ENCODE measurements around the gene SRSF8.
A peak's percentile ranks its signal among the peaks of the same experiment; 100 is the strongest.

The SRSF8 gene

DNA sequence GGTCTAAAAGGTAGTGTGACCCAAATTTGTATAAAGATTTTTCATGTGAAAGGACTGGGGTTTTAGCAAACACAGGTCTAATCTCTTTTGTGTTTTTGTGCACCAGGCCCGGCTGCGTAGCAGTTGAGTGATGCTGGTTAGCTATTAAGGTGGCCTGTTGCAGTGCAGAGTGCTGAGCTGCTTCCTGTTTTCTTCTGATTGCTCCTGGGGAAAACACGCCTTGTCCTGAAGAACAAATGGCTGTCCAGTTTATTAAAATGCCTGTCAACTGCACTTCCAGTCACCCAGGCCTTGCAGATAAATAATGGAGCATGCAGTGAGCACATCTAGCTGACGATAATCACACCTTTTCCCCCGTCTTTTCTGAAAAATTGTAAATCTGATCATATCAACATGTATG lies 1.8 kb downstream of the SRSF8 start:
- peak; percentile 24 to 48 (median 32) for DNase-seq (ENCODE audit: low read depth in 4 of 4, low spot score in 1 of 4)

DNA sequence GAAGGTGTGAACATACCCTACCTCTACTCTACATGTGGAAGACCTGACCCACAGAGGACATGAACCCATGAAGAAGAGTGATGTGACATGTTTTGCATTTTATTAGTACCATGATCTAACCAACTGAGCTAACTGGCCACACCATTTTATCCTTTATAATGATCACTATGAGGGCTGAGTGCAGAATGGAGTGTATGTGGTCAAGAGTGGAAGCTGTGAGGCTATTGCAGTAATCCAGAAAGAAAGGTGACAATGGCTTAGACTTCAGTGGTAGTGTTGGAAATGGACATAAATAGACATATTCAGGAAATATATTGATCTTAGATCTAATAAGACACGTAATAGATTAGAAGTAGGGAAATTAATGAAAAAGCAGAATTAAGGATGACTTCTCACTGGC lies 3.8 kb downstream of the SRSF8 start:
- DNase-seq (ENCODE audit: low read depth in 4 of 4, low spot score in 1 of 4), result no peak

DNA sequence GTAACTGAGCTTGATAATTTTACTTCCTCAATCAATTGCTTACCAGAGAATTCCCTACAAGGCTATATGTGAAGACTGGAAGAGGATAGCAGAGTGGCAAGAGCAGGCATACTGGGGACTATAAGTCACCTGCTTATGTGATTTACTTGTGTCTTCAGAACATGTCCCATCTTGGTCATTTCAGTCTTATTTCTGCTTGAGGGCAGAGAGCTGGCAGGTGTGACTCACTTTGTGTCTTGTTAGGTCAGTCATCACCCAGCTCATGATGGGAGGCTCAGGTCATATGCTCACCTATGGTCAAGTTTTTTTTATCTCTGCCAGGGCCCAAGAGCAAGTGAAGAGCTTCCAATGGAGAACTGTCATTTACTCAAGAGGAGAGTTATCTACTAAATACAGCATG lies 6.2 kb downstream of the SRSF8 start:
- no peak for DNase-seq (ENCODE audit: low read depth in 4 of 4, low spot score in 1 of 4)

DNA sequence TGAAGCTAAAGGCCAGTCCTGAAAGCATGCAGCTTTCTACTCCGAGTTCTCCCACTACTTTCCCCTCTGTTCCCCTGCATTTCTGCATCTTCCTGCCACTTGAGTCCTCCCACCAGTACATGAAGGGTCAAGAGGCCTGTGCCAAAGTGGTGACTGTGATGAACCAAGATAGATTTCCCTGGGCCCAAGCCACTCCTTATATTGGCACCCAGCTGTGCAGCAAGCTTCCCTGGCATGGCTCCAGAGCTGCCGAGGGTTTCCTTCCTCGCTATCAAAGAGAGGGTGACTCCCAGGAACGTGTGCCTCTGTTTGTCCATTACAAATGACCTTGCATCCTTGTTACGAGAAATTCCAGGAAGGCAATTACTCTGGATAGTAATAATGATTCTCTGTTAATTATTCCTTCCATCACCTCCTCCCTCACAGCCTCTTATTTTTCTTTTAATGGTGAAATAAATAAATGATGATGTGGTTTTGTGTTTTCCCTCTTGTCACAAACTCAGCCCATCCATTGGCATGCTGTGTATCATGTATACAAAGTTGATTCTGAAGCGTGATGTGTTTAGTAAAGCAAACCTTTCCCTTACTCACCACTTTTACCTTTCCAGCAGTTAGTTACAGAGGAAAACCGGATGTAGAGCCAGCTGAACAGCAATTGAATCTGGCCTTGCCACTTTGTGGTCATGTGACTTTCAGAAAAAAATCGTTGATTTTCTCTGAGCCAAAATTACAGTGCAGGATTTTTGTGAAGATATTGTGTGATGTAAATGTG lies 8.3 kb downstream of the SRSF8 start:
- no peak for DNase-seq (ENCODE audit: low read depth in 4 of 4, low spot score in 1 of 4)

DNA sequence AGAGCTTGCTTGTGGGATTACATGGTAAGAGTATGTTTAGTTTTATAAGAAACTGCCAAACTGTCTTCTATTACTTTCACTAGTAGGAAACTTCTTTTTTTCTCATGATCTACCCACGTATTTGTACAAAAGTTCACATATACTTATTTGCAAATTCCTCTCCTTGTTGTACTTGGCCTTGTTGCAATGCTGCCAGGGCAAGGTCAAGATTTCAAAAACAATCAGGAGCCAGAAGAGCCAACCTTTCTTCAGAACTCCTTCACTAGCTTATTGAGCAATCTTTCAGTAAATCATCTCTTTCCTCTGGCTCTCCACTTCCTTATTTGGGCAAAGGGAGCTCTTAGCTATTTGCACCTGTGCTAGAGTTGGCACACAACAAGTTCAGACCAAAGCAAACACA lies 9.7 kb downstream of the SRSF8 start:
- no peak for DNase-seq (ENCODE audit: low read depth in 4 of 4, low spot score in 1 of 4)

DNA sequence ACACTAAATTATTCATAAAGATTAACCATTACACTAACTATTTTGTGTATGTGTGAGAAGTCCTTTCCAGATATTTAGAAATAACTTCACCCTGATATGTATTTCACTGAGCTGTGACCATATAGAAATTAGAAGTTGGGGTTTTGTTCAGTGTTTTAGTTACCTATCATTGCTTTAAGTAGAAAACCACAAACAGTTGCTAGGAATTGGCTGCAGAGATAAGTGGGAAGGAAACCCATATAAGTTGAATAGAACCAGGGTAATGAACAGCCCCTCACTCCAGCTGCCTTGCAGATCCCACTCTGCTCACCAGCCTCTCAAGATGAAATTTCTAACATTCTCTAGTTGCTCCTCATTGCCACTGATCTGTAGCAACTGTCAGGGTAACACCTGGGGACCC lies 10.3 kb downstream of the SRSF8 start:
- DNase-seq (ENCODE audit: low read depth in 4 of 4, low spot score in 1 of 4), result no peak

DNA sequence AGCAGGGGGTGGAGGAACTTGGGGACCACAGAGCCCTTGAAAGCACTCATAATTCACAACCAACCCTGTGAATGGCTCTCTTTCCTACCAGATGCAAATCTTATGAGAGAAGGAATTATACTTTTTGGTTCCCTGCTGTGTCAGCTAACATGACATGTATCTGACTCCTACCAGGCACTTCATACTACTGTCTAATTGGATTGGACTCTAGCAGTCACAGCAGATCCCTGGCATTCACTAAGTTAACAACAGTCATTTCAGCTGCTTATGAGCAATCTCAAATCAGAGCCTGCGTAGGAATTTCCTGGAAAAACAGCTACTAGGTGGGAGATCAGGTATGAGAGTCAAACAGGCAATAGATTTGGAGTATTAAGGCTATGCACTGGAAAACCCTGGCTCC lies 11.8 kb downstream of the SRSF8 start:
- no peak for DNase-seq (ENCODE audit: low read depth in 4 of 4, low spot score in 1 of 4)

DNA sequence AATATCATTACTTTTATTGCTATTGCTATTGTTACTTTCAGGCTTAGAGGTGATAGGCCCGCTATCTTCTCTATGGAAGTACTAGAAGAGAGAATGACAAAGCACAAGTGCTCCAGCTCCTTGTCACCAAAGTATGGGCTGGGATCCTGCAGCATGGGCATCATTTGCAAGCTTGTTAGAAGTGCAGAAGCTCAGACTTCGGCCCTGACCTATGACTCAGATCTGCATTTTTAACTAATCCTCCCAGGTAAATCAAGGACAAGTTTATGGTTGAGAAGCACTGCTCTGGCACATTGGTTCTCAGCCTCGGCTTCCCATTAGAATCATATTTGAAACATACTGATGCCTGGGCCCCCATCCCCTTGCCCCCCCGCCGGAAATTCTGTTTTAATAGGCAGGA lies 14.3 kb downstream of the SRSF8 start:
- DNase-seq (ENCODE audit: low read depth in 4 of 4, low spot score in 1 of 4), result no peak

DNA sequence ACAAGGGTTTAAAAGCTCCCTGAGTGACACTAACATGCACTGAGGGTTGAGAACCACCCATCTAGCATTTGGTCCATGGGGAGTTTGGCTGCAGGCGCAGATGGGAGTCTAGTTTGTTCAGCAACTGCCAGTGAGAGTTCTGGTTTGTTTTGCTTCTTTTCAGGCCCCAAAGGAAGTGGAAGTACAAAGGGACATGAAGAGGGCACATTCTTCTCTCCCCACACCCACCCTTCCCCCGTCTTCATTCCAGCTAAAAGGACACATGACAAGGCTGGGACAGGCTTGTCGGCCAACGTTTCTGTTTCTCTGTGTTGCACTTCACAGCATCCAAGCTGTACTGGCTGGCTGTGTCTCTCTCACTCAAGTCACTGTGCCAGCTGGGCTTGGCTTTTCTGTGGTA lies 14.7 kb downstream of the SRSF8 start:
- no peak for DNase-seq (ENCODE audit: low read depth in 4 of 4, low spot score in 1 of 4)

DNA sequence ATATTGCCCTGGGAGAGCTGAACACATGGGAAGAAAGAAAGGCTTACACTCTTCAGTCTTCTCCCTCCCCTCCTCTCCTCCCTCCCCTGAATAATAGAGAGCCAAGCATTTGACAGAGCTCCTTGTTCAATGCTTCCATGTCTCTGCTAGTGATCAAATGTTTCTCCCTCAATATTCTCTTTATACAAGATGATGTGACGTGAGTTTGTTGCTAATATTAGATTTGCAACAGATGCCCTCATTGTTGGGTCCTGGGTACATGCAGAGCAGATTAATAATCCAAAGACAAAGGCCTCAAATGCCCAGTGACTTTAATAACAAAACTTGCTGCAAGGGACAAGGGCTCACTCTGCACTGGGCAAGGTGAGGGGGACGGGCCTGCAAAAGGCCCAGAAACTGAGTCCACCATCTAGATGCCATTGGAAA lies 15.9 kb downstream of the SRSF8 start:
- DNase-seq (ENCODE audit: low read depth in 4 of 4, low spot score in 1 of 4), result no peak

DNA sequence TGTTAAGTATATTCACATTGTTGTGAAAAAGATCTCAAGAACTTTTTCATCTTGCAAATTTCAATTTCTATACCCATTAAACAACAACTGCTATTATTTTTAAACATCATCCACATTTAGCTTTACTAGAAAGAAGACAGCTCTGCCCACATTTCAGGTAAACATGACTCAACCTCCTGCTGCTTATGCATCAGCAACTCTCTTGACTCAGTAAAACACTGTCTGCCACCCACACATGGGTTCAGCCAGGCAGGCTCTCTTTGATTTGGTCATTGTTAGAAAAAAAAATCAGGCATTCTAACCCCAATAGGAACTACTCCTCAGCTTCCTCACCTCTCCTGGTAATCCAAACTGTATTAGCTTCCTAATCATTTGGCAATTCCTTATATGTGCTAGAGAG lies 17.8 kb downstream of the SRSF8 start:
- peak in 3 of 4 experiments; percentile 28 to 48 (median 30) for DNase-seq (ENCODE audit: low read depth in 4 of 4, low spot score in 1 of 4)

DNA sequence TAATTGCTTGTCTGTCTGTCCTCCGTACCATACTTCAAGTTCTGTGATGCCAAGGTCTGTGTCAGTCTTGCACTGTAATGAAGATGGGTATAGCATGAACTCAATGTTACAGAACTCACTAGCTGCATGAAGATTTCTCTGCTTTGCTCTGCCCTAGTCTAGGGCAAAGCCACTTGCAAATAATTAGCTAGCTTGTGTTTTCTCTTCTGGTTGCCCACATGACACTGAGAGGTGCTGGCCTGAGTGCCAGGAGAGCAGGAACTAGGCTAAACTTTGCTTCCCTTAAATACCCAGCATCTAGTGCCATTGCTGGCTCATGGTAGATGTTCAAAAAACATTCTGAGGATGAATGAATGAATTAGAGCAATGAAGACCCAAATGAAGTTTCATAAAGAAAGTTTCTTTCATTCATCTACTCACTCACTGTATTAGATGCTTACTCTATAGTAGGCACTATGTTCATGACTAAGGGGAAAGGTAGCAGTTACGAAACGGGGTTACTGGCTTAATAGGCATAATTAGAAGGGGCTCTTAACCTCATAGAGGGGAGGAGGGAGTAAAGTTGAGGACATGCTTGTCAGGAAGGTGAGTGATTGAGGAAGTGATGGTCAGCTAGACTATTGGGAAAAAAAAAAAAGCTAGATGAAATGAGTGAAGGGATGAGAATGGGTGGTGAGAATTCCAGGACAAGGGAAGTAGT lies 18.5 kb downstream of the SRSF8 start:
- no peak for DNase-seq (ENCODE audit: low read depth in 4 of 4, low spot score in 1 of 4)

DNA sequence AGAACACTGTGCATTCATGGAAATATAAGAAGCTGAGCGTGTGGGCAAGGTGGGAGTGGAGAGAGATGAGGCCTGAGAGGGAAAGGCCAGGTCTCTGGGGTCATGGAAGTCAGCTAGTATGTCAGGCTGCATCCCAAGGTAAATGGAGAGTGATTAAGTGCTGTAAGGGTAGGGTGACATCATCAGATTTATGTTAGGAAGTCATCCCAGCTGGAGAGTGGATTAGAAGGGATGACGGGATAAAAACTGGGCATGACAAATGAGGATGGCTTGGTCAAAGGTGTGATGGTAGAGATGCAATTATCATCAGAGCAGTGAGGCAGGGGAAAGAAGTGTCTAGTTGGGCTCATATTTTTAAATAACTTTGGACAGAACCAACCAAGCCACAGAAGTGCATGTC lies 19.4 kb downstream of the SRSF8 start:
- DNase-seq (ENCODE audit: low read depth in 4 of 4, low spot score in 1 of 4), result no peak

DNA sequence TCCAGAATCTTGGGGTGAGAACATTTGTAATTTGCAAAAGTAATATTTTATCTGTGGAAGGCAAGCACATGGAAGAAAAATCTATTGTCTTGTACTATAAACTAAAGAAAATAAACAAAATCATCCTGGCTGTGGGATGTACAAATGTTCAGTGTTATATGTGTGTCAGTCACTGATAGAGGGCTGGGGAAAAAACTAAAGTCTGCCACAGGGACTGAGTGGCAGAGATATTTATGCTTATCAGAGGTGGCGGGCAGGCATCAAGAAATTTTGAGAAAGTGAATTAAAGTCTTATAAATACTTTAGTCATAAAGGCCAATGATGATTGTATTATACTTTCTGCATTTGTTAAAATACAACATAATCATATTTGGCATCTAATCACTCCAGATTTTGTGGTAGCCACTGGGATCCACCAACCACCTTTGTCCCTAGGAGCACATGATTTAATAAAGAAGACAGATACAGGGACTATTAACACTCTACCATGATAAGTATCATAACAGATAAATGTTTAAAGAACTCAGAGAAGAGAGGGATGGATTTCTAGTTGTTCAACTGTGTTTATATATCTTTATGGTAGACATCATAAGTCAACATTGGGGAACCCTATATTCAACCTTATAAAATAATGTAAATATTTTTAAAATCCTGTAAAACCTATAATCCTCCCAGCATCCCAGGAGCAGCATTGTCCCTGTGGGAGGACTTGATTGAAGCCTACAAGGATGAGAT lies 20.3 kb downstream of the SRSF8 start:
- no peak for DNase-seq (ENCODE audit: low read depth in 4 of 4, low spot score in 1 of 4)

DNA sequence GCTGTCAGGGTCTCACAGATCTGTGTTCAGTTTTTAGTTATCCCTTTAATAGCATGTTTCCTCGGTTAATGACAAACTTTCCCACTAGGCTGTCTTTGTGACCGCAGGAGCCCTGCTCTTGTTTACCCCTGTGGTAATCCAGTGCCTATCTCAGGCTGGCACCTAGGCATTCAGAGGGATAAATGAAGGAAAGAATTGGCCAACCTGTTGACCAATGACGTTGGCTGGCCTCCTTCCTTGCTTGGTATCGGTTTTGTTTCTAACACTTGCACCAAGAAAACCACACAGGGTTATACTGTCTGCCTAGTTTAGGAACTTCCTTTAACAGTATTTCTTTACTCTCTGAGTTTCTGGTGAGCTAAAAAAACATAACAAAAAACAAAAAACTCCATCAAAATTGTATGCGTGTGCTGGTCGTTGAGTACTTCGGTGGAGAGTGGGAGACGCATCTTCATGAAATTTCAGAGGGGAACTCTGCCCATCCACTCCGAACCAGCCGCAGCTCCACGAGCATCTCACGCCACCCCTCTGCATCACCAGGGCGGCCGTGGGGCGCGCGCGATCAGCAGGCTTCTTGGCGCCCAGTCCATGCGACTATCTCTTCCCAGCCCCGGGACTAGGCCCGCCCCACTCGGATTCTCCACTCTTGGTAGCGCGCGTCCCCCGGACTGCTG lies 22.4 kb downstream of the SRSF8 start:
- no peak for DNase-seq (ENCODE audit: low read depth in 4 of 4, low spot score in 1 of 4)

DNA sequence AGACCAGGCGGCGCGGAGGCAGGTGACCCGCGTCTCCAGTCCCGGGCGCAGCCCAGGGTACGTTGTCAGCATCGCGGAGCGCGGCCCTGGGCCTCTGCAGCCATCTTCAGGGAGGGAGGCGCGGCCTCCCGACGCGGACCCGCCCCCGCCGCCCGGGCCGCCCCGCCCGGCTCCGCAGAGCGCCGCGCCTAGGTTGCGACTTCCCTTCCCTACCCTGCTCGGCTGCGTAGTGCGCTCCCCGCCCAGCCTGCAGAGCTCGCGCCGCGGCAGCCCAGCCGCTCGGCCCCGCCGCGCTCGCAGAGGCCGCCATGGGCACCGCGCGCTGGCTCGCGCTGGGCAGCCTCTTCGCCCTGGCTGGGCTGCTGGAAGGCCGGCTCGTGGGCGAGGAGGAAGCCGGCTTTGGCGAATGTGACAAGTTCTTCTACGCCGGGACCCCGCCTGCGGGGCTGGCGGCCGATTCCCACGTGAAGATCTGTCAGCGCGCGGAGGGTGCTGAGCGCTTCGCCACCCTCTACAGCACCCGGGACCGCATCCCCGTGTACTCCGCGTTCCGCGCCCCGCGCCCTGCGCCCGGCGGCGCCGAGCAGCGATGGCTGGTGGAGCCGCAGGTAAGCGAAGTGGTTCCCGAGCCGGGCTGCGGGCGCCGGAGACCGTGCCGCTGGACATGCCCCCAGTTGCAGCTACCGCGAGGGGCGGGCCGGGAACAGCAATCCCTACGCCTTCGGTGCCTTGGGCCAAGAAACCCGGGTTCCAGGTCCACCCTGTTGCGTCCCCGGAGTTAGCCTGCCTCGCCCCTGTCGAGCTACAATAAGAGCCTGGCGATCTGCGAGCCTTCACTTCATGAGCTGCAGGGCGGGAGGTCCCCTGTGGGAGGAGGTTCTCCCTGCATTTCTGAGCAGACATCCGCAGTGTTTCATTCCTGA lies 23.2 kb downstream of the SRSF8 start, which contains the start of gene ENDOD1:
Gene ENDOD1, plus strand, starts transcription at position 227 of the 923 bp plus-strand sequence. Its CDS starts 82 bp downstream, at position 309.
- peak; percentile 50 to 77 (median 68) for DNase-seq (ENCODE audit: low read depth in 4 of 4, low spot score in 1 of 4)

DNA sequence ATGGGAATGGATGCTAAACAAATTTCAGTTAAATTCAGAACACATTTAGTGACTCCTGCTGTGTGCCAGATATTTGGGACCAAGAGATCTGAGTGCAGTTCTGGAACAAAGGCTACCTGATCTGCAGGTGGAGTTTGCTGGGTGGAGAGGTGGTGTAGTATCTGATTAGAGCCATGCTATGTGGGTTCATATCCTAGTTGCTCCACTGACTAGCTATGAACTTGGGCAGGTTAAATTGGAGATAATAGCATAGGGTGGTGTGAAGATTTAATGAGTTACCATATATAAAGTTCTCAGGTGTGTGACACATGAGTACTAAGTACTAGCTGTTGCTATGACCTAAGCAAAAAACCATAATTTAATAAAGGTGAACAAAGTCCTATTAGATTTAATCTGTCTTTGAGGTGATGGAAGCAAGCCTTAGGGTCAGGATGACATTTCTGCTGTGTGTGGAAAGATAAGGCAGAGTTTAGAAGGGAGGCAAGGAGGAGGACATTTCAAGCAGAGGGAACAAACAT lies 25.0 kb downstream of the SRSF8 start:
- no peak for DNase-seq (ENCODE audit: low read depth in 4 of 4, low spot score in 1 of 4)

DNA sequence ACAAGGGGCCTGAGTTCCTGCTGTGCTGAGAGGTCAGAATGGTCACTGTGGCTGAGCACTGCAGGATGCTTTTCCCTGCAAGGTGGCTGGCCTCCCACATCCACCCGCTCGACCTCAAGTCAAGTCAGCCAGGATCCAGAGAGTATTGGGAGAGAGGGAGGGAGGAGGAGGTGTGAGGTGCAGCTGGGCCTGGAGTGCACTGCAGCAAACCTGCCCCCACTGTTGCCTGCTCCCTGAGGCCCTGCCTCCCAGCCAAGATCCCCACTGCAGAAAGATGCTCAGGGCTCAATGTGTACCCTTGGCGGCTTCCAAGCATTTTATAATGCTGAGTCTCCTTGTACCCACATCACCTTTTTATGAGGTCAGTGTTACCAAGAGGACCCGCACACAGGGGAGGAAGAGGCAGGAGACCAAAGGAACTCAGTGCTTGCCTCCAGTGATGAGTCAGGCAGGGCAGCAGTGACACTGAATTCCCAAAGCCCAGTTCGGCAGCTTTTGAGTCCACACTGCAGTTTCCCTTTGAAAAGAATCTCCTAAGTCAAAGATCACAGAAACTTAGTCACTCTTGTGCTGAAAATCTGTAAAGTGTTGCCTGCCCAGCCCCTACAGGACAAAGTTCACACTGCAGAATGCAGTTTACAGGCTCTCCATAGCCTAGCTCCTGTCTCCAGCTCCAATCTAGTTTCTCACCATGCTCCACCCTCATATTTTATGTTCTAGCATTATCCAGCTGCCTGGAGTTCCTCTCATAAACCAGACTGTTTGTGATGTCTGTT lies 26.0 kb downstream of the SRSF8 start:
- DNase-seq (ENCODE audit: low read depth in 4 of 4, low spot score in 1 of 4), result peak in 1 of 4 experiments; percentile 21

DNA sequence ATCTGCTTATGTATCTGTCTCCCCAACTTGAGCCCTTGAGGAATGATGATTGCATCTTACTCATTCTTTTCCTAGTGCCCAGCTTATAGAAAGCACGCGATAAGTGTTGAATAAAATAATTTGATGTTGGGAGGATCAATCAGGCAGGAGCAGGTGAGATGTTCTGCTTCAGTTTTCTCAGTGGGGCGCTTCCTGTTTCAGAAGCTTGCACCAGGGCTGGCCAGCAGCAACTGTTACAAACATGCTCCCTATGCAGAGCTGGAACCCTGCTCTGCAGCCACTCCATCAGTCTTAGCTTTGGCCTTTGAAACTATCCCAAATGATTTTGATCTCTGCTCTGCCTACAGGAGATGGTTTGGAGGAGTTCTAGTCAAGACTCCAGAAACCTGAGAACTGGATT lies 26.8 kb downstream of the SRSF8 start:
- no peak for DNase-seq (ENCODE audit: low read depth in 4 of 4, low spot score in 1 of 4)
